RPMI8226 (cell line): ENCODE data around the gene MTHFR.

Experiments
- DNase-seq: peaks from one replicate; pipeline ENCODE4 v3.0.0-alpha.2; 2015

MTHFR gene

GRCh38 chr1:11780380-11781147 is 25.2 kb downstream of the MTHFR start:
- no peak for DNase-seq

DNA sequence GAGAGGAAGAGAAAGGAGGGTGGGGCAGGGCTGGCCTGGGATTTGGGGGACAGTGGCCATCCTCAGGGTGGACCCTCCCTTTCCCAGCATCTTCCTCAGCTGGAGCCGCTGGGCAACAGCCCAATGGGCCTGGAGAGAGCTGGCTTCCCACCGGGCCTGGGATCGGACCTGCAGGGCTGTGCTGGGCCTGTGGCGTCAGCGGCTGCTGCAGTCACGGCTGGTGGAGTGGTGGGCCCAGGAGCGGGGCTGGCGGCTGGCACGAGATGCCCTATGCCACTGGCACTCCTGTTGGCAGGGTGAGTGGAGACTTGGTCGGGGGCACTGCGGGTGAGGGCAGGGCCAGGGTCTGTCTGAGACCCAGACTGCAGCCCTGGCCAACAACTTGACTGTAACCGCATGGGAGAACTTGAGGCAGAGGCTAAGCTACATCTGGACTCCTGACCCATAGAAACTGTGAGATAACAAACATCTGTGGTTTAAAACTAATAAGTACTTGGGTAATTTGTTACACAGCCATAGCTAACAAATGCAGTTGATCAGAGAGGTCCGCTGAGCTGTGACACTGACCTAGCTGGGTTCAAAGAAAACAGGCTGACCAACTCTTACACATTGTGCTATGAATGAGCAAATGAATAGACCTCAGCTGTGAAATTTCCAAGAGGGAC is 25.9 kb downstream of the MTHFR start:
- DNase-seq, result no peak

- no peak for DNase-seq
Measured at GRCh38 chr1:11778844-11779623, 26.7 kb downstream of the MTHFR start.

DNA sequence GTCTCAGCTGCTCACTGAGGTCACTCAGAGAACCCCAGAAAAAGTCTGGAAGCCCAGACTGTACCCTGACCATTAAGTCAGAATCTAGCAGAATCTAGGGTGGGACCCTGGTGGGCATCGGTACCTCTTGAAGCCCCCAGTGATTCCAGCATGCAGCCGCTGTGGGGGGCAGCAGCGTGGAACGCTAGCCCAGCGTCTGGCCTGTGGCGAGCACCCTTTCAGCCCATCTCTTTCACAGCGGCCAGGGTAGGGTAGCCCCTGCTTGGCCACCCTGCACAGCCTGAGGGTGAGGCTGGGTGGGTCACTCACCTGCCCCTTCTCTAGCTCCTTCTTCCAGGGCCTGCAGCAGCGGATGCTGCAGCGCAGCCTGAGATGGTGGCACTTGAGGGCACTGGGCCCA is 27.4 kb downstream of the MTHFR start:
- no peak for DNase-seq

DNA sequence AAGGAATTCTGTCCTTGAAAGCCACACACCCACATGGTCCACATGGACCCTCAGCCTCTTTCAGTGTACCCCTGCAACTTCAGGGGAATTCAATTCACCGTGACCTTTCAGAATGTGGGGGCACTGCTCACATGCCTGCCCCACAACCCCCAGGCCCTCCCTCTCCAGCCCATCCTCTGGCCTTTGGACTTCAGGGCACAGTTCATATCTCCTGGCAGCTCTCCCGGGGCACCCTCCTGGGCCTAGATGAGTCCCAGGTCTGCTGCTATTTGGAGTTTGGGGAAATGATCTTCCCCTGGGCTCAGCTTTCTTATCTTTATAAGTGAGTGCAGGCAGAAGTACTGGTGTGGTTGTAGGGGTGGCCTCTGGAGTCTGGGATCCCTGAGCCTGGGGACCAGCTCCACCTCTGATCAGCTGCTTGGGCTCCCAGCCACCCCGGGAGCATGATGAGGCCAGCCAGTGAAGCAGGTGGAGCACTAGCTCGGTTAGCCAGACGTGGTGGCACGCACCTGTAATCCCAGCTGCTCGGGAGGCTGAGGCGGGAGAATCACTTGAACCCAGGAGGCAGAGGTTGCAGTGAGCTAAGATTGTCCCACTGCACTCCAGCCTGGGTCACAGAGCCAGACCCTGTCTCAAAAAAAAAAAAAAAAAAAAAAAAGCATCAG is 28.0 kb downstream of the MTHFR start:
- no peak for DNase-seq

- DNase-seq, result no peak
Measured at GRCh38 chr1:11774753-11775152, 31.0 kb downstream of the MTHFR start.

DNA sequence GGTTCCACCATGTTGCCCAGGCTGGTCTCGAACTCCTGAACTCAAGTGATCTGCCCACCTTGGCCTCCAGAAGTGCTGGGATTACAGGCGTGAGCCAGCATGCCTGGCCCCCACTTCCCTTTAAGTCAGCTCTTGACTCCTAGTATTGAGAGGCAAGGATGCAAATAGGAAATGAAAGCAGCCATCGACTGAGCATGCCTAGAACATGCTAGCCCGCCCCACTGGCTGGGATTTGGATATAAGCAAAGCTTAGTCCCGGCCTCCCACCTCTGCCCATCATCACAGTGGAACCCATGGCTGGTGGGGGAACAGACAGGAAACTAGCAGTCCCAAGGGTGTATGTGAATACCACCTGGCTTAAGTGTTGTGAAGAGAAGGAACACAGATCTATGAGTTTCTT is 33.3 kb downstream of the MTHFR start:
- DNase-seq, result no peak

GRCh38 chr1:11771481-11772043 is 34.2 kb downstream of the MTHFR start:
- DNase-seq, result no peak

DNA sequence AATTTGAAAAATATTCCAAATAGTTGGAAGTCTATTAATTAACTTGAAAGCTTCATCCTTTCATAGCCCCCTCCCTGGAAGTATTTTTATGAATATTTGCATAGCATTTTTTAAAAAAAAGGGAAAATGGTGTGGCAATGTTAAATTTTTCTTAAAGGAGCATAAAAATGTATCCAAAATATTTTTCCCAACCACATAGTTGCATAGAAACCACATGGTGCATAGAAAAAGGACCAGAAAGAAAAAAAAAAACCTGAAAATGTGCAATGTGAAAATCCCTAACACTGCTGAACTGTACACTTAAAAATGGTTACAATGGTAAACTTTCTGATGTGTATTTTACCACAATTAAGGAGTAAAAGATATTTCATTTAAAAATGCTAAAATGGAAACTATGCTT is 35.8 kb downstream of the MTHFR start:
- DNase-seq, result no peak

GRCh38 chr1:11769274-11769673 is 36.5 kb downstream of the MTHFR start:
- no peak for DNase-seq

- DNase-seq, result no peak
Measured at GRCh38 chr1:11768821-11769220, 36.9 kb downstream of the MTHFR start.

DNA sequence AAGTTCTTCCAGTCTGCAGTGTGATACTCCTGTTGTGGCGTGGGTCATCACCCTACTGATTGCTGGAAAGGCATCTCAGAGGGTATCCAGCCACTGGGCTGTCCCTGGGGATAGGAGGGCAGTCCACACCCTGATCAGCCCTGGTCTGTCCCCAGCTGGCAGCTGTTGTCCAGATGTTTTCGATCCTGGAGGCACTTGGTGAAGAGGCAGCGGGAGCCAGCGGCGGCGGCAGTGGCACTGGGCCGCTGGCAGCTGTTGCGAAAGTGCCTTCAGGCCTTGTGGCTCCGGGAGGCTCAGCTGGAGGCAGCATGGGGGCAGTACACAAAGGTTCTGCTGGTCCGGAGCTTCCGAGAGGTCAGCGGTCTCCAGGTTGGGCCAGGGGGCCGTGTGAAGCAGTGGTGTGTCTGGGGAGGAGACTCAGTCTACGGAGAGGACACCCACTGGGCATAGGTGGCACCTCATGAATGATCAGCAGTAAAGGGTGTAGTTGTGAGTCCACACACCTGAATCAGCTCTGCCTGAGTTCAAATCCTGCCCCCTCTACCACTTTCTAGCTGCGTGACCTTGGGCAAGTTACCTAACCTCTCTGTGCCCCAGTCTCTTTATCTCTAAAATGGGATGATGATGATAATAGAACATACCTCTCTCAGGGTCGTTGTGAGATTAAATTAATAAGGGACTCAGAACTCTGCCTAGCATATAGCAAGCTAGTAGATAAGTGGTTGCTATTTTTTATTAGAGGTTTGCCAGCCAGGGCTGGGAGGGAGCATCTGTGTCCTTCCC is 37.7 kb downstream of the MTHFR start:
- DNase-seq, result no peak

GRCh38 chr1:11766429-11766776 is 39.4 kb downstream of the MTHFR start:
- DNase-seq, result no peak

- DNase-seq, result no peak
Measured at GRCh38 chr1:11765661-11766428, 39.9 kb downstream of the MTHFR start.

DNA sequence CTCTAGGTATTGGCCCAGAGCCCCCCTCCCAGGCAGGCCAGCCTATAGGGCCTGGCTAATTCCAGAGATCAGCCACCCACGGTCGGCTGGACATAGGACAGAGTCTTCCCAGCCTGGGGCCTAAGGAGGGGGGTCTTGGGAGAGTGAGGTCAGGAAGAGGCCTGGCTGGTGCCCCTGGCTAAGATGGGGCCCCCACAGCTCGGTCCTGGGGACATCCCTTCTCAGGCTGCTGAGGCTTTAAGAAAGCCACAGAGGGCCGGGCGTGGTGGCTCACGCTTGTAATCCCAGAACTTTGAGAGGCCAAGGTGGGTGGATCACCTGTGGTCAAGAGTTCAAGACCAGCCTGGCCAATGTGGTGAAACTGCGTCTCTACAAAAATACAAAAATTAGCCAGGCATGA is 41.2 kb downstream of the MTHFR start:
- DNase-seq, result no peak

- no peak for DNase-seq
Measured at GRCh38 chr1:11764115-11764514, 41.6 kb downstream of the MTHFR start.

DNA sequence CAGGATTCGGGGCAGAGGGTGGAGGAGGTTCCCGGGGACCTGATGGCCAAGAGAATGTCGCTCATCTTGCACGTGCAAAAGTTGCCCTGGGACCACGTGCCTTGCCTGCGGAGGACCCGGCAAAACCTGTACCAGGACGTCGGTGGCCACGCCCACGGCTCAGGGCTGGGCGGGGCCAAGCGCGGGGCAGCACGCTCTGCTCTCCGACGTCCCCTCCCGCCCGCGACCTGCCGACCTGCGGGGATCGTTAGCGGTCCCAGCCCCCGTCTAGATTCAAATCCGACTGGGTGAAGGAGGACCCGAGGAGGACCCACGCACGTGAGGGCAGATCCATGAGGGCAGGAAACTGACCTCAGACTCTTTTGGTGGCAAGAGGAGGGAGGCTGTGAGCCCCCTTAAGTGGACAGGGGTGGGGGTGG is 43.8 kb downstream of the MTHFR start, which contains the start of gene C1orf167:
Gene C1orf167 (plus strand): TSS at position 206 of the 419 bp plus-strand sequence. CDS start 2,208 bp downstream, outside the sequence.
- peak; percentile 72 for DNase-seq

GRCh38 chr1:11761285-11761684 is 44.5 kb downstream of the MTHFR start:
- DNase-seq, result no peak

DNA sequence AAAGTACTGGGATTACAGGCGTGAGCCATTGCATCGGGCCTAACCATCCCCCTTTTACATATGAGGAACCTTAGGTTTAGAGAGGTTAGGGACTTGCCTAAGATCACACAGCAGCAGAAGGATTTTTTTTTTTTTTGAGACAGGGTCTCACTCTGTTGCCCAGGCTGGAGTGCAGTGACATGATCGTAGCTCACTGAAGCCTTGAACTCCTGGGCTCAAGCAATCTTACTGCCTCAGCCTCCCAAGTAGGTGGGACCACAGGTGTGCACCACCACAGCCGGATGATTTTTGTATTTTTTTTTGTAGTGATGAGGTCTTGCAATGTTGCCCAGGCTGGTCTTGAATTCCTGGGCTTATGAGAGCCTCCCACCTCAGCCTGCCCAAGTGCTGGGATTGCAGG is 46.0 kb downstream of the MTHFR start:
- DNase-seq, result no peak

- DNase-seq, result no peak
Measured at GRCh38 chr1:11757047-11757446, 48.7 kb downstream of the MTHFR start.

DNA sequence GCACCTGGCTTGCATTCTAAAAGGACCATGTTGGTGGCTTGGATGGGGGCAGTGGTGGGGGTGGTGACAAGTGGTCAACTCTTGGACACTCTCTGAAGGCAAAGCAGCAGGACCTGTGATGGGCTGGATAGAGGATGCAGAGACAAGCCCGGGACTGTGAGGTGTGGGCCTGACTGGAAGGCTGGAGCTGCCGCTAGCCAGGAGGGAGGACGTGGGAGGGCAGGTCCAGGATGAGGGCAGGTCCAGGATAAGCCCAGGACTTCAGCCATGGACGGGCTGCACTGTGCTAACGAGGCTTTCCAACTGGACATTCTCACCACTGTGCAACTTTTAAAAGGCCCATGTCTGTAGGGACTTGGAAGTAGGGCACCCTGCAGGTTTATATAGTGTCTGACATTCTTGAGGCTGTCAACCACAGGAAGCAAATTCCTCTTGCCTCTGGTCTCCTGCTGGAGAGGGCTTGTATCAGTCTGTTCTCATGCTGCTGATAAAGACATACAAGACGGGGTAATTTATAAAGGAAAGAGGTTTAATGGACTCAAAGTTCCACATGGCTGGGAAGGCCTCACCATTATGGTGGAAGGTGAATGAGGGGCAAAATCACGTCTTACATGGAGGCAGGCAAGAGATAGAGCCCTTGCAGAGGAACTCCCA is 52.1 kb downstream of the MTHFR start:
- no peak for DNase-seq
